HG02571 (cell line): ENCODE results near the gene MX2.
A peak's percentile ranks its signal among the peaks of the same experiment; 100 is the strongest.
"Not testable (repeated sequence)": the region's sequence is repeated elsewhere in the genome, so short reads cannot be mapped to it uniquely, and the experiment has no call there.

Experiments
- ATAC-seq: cut with Tn5 transposase; IDR thresholded peaks from one replicate; pipeline ENCODE4 v1.9.1; 2021; ENCODE audit warnings: mild to moderate bottlenecking, moderate library complexity; ENCODE audit not compliant: unreplicated experiment

Gene MX2

GRCh38 chr21:41410767-41411448 lies 49.1 kb downstream of the MX2 start:
- no peak for ATAC-seq

- no peak for ATAC-seq
Measured at GRCh38 chr21:41411449-41412089, 49.7 kb downstream of the MX2 start.

GRCh38 chr21:41417505-41417904 lies 55.7 kb downstream of the MX2 start:
- not testable (repeated sequence) for ATAC-seq

GRCh38 chr21:41418393-41418792 lies 56.6 kb downstream of the MX2 start:
- no peak for ATAC-seq

- ATAC-seq = no peak
Measured at GRCh38 chr21:41418956-41419680, 57.3 kb downstream of the MX2 start.

GRCh38 chr21:41419921-41420862 lies 58.4 kb downstream of the MX2 start:
- ATAC-seq = peak; percentile 74

GRCh38 chr21:41420998-41421397 lies 59.2 kb downstream of the MX2 start:
- not testable (repeated sequence) for ATAC-seq

- no peak for ATAC-seq
Measured at GRCh38 chr21:41422546-41423304, 60.9 kb downstream of the MX2 start.

- ATAC-seq = not testable (repeated sequence)
Measured at GRCh38 chr21:41423305-41423636, 61.4 kb downstream of the MX2 start.

DNA sequence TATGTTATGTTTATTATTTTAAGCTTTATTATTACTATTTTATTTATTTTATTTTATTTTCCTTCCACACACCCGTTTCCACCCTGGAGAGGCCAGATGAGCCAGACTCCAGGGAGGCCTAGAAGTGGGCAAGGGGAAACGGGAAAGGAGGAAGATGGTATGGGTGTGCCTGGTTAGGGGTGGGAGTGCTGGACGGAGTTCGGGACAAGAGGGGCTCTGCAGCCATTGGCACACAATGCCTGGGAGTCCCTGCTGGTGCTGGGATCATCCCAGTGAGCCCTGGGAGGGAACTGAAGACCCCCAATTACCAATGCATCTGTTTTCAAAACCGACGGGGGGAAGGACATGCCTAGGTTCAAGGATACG lies 63.7 kb downstream of the MX2 start:
- ATAC-seq = no peak

DNA sequence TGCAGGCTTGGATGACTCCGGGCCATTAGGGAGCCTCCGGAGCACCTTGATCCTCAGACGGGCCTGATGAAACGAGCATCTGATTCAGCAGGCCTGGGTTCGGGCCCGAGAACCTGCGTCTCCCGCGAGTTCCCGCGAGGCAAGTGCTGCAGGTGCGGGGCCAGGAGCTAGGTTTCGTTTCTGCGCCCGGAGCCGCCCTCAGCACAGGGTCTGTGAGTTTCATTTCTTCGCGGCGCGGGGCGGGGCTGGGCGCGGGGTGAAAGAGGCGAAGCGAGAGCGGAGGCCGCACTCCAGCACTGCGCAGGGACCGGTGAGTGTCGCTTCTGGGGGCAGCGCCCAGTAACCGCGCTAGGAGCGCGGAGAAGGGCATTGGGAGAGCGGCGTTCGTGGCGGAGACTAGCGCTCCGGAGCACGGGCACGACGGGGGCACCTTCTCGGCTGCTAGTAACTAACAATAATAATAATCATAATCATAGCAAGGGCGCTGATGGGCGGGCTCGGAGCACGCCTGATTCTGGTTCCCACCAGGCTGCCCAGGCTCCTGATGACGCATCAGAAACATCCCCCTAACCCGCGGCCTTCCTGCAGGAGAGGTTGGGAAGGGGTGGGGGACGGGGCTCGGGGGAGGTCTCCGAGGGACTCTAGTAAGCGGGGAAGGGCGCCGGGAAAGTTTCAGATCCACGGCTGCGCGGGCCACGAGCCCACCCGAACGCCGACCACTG lies 64.3 kb downstream of the MX2 start, which contains the start of gene MX1:
MX1 (plus strand) TSS at position 286 of the 722 bp plus-strand sequence. CDS start 5,832 bp downstream, outside the sequence.
- peak; percentile 77 for ATAC-seq

DNA sequence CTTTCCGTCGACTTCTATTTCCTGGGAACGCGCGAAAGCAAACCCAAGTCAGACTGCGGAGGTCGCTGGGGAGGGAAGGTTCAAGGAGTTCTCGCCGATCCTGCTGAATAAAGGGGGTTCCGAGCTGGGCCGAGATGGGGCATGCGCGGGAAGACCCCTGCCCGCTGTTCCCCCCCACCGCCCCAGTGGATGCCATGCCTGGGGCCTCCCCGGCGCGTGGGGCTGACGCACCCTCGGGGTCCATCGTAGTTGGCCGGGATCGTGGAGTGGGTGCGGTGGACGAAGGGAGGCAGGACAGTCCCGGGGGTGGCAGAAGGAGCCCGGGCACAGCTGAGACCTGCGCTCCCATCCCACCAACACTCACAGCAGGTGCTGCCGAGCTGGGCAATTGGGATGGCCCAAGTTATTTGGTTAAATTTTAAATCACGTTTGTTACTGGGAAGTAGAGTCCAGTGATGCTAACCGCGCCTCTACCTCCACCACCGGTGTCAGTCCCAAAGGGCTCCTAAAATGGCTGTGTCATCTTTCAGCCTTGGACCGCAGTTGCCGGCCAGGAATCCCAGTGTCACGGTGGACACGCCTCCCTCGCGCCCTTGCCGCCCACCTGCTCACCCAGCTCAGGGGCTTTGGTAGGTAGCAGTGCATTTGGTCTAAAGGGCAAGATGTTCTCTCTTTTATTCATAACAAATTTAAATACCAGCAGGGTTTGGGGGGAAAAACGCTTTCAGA lies 65.0 kb downstream of the MX2 start:
- no peak for ATAC-seq

GRCh38 chr21:41427556-41427955 lies 65.7 kb downstream of the MX2 start:
- no peak for ATAC-seq

DNA sequence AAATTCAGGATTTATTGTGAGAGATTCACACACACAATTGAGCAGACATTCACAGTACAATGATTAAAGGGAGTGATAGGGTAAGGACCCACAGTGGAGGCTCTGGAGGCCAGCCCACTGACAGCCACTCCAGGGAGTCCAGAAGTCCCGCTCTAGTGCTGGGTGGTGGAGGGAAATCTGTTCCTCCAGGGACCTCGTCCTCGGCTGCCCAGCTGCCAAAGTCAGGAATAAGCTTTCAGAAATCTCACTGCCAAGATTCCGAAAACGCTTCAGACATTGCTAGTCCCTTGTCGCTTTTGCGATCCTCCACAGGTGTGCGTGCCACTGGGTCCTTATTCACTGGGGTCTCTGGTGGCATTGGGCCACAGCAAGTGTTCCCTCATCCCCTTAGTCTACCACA lies 66.5 kb downstream of the MX2 start:
- no peak for ATAC-seq

- no peak for ATAC-seq
Measured at GRCh38 chr21:41428847-41429246, 67.0 kb downstream of the MX2 start.

- no peak for ATAC-seq
Measured at GRCh38 chr21:41429305-41429704, 67.5 kb downstream of the MX2 start.

- ATAC-seq = no peak
Measured at GRCh38 chr21:41429925-41430491, 68.2 kb downstream of the MX2 start.

- peak; percentile 59 for ATAC-seq
Measured at GRCh38 chr21:41431788-41432548, 70.1 kb downstream of the MX2 start.
